GM23338 (cell line): Measurements from ENCODE around the gene TBC1D21. TPM values are rescaled to one million over a fixed set of nuclear protein-coding genes. Genes with fewer than 3 reads are reported as not detected.

ENCODE experiments used
- ATAC-seq: fragments of 200-7000 bp; cut with Tn5 transposase; 3 replicates; pipeline ENCODE4 v1.9.1; 2020
- DNase-seq: peaks from one replicate; pipeline ENCODE4 v3.0.0-alpha.2; 2015; ENCODE audit warnings: low spot score
- H2AFZ ChIP-seq: fragments of 200-600 bp; sonication (generic); 2 replicates; pipeline ENCODE4 v1.8.0; 2016; ENCODE audit warnings: antibody characterized with exemption, mild to moderate bottlenecking, moderate library complexity
- H3F3A ChIP-seq: fragments of 200-600 bp; sonication (generic); replicated peaks from 2 replicates; pipeline ENCODE4 v1.8.0; 2017; ENCODE audit warnings: antibody characterized with exemption, mixed run types, low read depth
- H3K27ac ChIP-seq: fragments of 200-600 bp; sonication (generic); 2 replicates; pipeline ENCODE4 v1.6.1; 2016; ENCODE audit warnings: low read depth
- H3K27me3 ChIP-seq: fragments of 200-600 bp; sonication (generic); 2 replicates; pipeline ENCODE4 v1.8.0; 2016; ENCODE audit warnings: mild to moderate bottlenecking, mixed run types, moderate library complexity; ENCODE audit not compliant: insufficient read depth
- H3K36me3 ChIP-seq: fragments of 200-600 bp; sonication (generic); 2 replicates; pipeline ENCODE4 v1.8.0; 2016; ENCODE audit warnings: mild to moderate bottlenecking; ENCODE audit not compliant: insufficient read depth
- H3K4me1 ChIP-seq: fragments of 200-600 bp; sonication (generic); 2 replicates; pipeline ENCODE4 v1.8.0; 2016; ENCODE audit warnings: mild to moderate bottlenecking, moderate library complexity; ENCODE audit not compliant: insufficient read depth
- H3K4me2 ChIP-seq: fragments of 200-600 bp; sonication (generic); 2 replicates; pipeline ENCODE4 v1.7.1; 2017; ENCODE audit warnings: mixed run types
- H3K4me3 ChIP-seq: fragments of 200-600 bp; sonication (generic); 2 replicates; pipeline ENCODE4 v1.6.1; 2016; ENCODE audit warnings: mixed run types
- H3K79me2 ChIP-seq: fragments of 200-600 bp; sonication (generic); replicated peaks from 2 replicates; pipeline ENCODE4 v1.8.0; 2017; ENCODE audit warnings: mild to moderate bottlenecking; ENCODE audit not compliant: insufficient read depth
- H3K9me2 ChIP-seq: fragments of 200-600 bp; sonication (generic); 2 replicates; pipeline ENCODE4 v1.8.0; 2017; ENCODE audit not compliant: insufficient read depth
- H4K20me1 ChIP-seq: fragments of 200-600 bp; sonication (generic); replicated peaks from 2 replicates; pipeline ENCODE4 v1.8.0; 2017; ENCODE audit warnings: mild to moderate bottlenecking; ENCODE audit not compliant: insufficient read depth
- H3K27ac Mint-ChIP-seq: 2 replicates; pipeline ENCODE4 v1.8.0; 2020; ENCODE audit warnings: inconsistent platforms, mild to moderate bottlenecking, moderate library complexity, mixed read lengths
- H3K27me3 Mint-ChIP-seq: 3 replicates; pipeline ENCODE4 v1.8.0; 2022; ENCODE audit warnings: low read depth, mild to moderate bottlenecking, moderate library complexity, mixed read lengths, inconsistent platforms; ENCODE audit not compliant: insufficient read depth, poor library complexity
- H3K36me3 Mint-ChIP-seq: 3 replicates; pipeline ENCODE4 v1.8.0; 2021; ENCODE audit warnings: low read depth, mild to moderate bottlenecking, inconsistent platforms, moderate library complexity, mixed read lengths
- H3K4me1 Mint-ChIP-seq: 3 replicates; pipeline ENCODE4 v1.8.0; 2020; ENCODE audit warnings: mild to moderate bottlenecking, inconsistent platforms, mixed read lengths
- H3K4me3 Mint-ChIP-seq: 3 replicates; pipeline ENCODE4 v1.8.0; 2021; ENCODE audit warnings: moderate library complexity, mild to moderate bottlenecking, inconsistent platforms, mixed read lengths
- H3K9me3 Mint-ChIP-seq: 3 replicates; pipeline ENCODE4 v1.8.0; 2020; ENCODE audit warnings: moderate library complexity, mild to moderate bottlenecking, inconsistent platforms, mixed read lengths
- CREB1 ChIP-seq: fragments of 250-450 bp; sonication (Bioruptor Pico); IDR thresholded peaks from 2 replicates; pipeline ENCODE4 v1.5.0; 2020; ENCODE audit warnings: low read depth, mild to moderate bottlenecking, moderate library complexity
- CTCF ChIP-seq, 2 experiments: fragments of 200-600 bp in 1 of 2; sonication (generic) in 1 of 2; conservative IDR thresholded peaks; 2 replicates each; pipeline versions ENCODE4 v1.5.1 to v1.6.1; 2016 to 2017; ENCODE audit warnings: antibody characterized with exemption in 2 of 2, low read depth in 2 of 2, mild to moderate bottlenecking in 2 of 2, moderate library complexity in 1 of 2
- EZH2 ChIP-seq: fragments of 200-600 bp; sonication (generic); IDR thresholded peaks from one replicate; pipeline ENCODE4 v1.8.0; 2017; ENCODE audit warnings: antibody characterized with exemption, mild to moderate bottlenecking, low read depth; ENCODE audit not compliant: unreplicated experiment
- EZH2phosphoT487 ChIP-seq: fragments of 200-600 bp; sonication (generic); IDR thresholded peaks from one replicate; pipeline ENCODE4 v1.8.1; 2018; ENCODE audit warnings: antibody characterized with exemption; ENCODE audit not compliant: unreplicated experiment
- NANOG ChIP-seq: IDR thresholded peaks from 2 replicates; pipeline ENCODE4 v1.6.1; 2016; ENCODE audit warnings: antibody characterized with exemption, borderline replicate concordance
- ZNF114 ChIP-seq: fragments of 250-450 bp; sonication (Bioruptor Pico); IDR thresholded peaks from 2 replicates; pipeline ENCODE4 v1.5.0; 2020; ENCODE audit warnings: mild to moderate bottlenecking, moderate library complexity
- ZNF331 ChIP-seq: fragments of 250-450 bp; sonication (Bioruptor Pico); IDR thresholded peaks from 2 replicates; pipeline ENCODE4 v1.5.0; 2020; ENCODE audit warnings: low read depth, mild to moderate bottlenecking, moderate library complexity
- polyA plus RNA-seq: library from polyadenylated mRNA; unstranded; fragments of >200 nt; fragmentation: Nextera tagmentation; extraction: Ambion mirVana; gene quantifications from 2 replicates; pipeline ENCODE4 v1.2.1, GENCODE V29; 2016
- total RNA-seq: library from RNA; depleted of rRNA; stranded (reverse); fragments of >200 nt; shearing (Covaris generic); gene quantifications from 2 replicates; pipeline ENCODE4 v1.2.3, GENCODE V29; 2014

The TBC1D21 gene
- total and polyA plus RNA-seq, 2 experiments from 2014 or later = not detected

GRCh38 chr15:73935547-73935946, 62.2 kb downstream of the TBC1D21 start:
- H3K4me2 ChIP-seq = no peak overlapping the region
- H4K20me1 ChIP-seq = no peaks in the 10 kb centered on the region
- no peaks in the 10 kb centered on the region for H3F3A ChIP-seq
- no peaks in the 10 kb centered on the region for H3K36me3 ChIP-seq
- no peak overlapping the region; the same call in 2 of the 3 replicates for H3K4me3 Mint-ChIP-seq
- no peaks in the 10 kb centered on the region; the same call in 1 of the 2 replicates for H3K4me1 ChIP-seq
- H3K4me3 ChIP-seq = no peak overlapping the region
- H3K9me2 ChIP-seq = no peaks in the 10 kb centered on the region
- peaks cover 8% of the 10 kb centered on the region for H3K27me3 Mint-ChIP-seq
- DNase-seq = no peak
- ATAC-seq = peak; percentile 45
- H3K27ac ChIP-seq = no peak overlapping the region
- H3K79me2 ChIP-seq = no peaks in the 10 kb centered on the region
- no peaks in the 10 kb centered on the region for H3K27me3 ChIP-seq
- peaks cover 22% of the 10 kb centered on the region for H3K4me1 Mint-ChIP-seq
- TF ChIP-seq CREB1 (CRISPR knock-in tag) = no peak
- no peaks in the 10 kb centered on the region for H3K9me3 Mint-ChIP-seq
- H2AFZ ChIP-seq = no peak overlapping the region
- peak overlapping the region; percentile 52; the same call in 1 of the 2 replicates for H3K27ac Mint-ChIP-seq
- H3K36me3 Mint-ChIP-seq = no peaks in the 10 kb centered on the region

DNA sequence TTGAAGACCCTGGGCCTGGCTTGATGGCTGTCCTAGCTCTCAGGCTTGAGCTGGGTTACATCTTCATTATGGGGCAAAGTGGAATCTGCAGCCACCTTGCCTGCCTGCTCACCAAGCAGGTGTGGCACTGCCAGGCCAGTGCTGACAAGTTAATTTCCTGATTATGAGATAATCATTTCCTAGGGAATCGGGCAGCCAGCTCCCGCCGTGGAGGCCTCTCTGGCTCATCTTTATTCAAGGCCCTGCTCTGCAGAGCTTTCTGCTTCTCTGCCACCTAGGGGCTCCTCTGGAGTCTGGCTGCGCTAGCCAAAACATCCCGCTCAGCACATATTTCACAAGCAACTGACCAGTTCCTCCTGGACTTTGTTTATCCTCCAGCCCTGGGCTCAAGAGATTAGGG, 62.8 kb downstream of the TBC1D21 start:
- Histone ChIP-seq H3K27ac (no peak overlapping the region), H4K20me1 (no peaks in the 10 kb centered on the region), H3K27me3 (no peaks in the 10 kb centered on the region), H3K9me2 (no peaks in the 10 kb centered on the region), H3K36me3 (no peaks in the 10 kb centered on the region), H3K4me3 (no peak overlapping the region), H3K79me2 (no peaks in the 10 kb centered on the region), H3K4me1 (no peaks in the 10 kb centered on the region; the same call in 1 of the 2 replicates), H2AFZ (no peak overlapping the region), H3K4me2 (no peak overlapping the region), H3F3A (no peaks in the 10 kb centered on the region)
- peak; percentile 71 for ATAC-seq
- no peak overlapping the region; the same call in 2 of the 3 replicates for H3K4me3 Mint-ChIP-seq
- H3K27me3 Mint-ChIP-seq = peaks cover 6% of the 10 kb centered on the region
- H3K4me1 Mint-ChIP-seq = peaks cover 22% of the 10 kb centered on the region
- no peak for TF ChIP-seq NANOG
- peak in 1 of 2 experiments; percentile 13; a peak in 1 of 4 replicates for TF ChIP-seq CTCF (conservative IDR thresholded peaks at IDR 0.05; ENCODE audit: low read depth in 2 of 2)
- no peak for TF ChIP-seq EZH2
- TF ChIP-seq EZH2phosphoT487 = no peak
- DNase-seq = peak; percentile 31
- H3K9me3 Mint-ChIP-seq = no peaks in the 10 kb centered on the region
- H3K27ac Mint-ChIP-seq = no peak overlapping the region
- H3K36me3 Mint-ChIP-seq = no peaks in the 10 kb centered on the region

- H3K4me1 ChIP-seq = no peaks in the 10 kb centered on the region; the same call in 1 of the 2 replicates
- ATAC-seq = no peak
- H3K36me3 Mint-ChIP-seq = no peaks in the 10 kb centered on the region
Measured at GRCh38 chr15:73936588-73937290, 63.4 kb downstream of the TBC1D21 start.

More at GRCh38 chr15:73936588-73937290, 63.4 kb downstream of the TBC1D21 start:
- H3K4me1 Mint-ChIP-seq = peaks cover 26% of the 10 kb centered on the region
- no peak overlapping the region for H3K27ac ChIP-seq
- no peaks in the 10 kb centered on the region for H3K27me3 ChIP-seq
- H3K9me2 ChIP-seq = no peaks in the 10 kb centered on the region
- no peaks in the 10 kb centered on the region for H4K20me1 ChIP-seq
- H3K9me3 Mint-ChIP-seq = no peaks in the 10 kb centered on the region
- no peak for TF ChIP-seq ZNF331 (CRISPR knock-in tag)
- no peak for TF ChIP-seq ZNF114 (CRISPR knock-in tag)
- TF ChIP-seq NANOG = no peak
- no peaks in the 10 kb centered on the region for H3F3A ChIP-seq
- peaks cover 8% of the 10 kb centered on the region for H3K27me3 Mint-ChIP-seq
- H3K27ac Mint-ChIP-seq = peak overlapping the region; percentile 24; the same call in 1 of the 2 replicates
- no peak for DNase-seq
- H2AFZ ChIP-seq = no peak overlapping the region
- H3K4me3 ChIP-seq = no peak overlapping the region
- no peaks in the 10 kb centered on the region for H3K79me2 ChIP-seq
- no peaks in the 10 kb centered on the region for H3K36me3 ChIP-seq
- no peak overlapping the region; the same call in 2 of the 3 replicates for H3K4me3 Mint-ChIP-seq
- no peak overlapping the region for H3K4me2 ChIP-seq
